ENCODE results near the gene VIM.
"Not testable (repeated sequence)": the region's sequence is repeated elsewhere in the genome, so short reads cannot be mapped to it uniquely, and the experiment has no call there.

The VIM gene

DNA sequence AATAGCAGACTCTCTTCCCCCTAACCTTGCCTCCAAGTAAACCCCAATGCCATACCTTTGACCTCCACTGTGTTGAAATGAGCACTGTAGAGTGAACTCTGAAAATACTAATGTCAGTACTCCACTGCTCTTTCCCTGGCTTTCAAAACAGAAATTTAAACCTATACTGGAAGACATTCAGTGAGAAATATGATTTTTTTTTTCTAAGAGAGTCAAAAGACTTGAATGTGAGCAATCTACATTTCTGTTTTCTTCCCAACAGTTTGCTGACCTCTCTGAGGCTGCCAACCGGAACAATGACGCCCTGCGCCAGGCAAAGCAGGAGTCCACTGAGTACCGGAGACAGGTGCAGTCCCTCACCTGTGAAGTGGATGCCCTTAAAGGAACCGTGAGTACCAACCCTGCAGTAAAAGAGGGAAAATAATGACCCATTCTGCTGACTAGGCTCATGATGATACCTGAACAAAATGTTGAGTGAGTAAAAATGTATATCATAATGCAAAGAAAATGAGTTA lies 6.4 kb downstream of the VIM start:
- DNase-seq, result no peak

DNA sequence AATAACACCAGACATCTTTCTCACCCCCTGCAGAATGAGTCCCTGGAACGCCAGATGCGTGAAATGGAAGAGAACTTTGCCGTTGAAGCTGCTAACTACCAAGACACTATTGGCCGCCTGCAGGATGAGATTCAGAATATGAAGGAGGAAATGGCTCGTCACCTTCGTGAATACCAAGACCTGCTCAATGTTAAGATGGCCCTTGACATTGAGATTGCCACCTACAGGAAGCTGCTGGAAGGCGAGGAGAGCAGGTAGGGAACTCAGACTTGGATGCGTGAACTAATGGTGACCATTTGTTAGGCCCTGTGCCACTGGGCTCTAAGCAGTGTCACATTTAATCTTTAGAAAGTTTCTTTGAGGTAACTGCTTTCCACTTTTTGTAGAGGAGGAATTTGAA lies 7.1 kb downstream of the VIM start:
- DNase-seq, result no peak

DNA sequence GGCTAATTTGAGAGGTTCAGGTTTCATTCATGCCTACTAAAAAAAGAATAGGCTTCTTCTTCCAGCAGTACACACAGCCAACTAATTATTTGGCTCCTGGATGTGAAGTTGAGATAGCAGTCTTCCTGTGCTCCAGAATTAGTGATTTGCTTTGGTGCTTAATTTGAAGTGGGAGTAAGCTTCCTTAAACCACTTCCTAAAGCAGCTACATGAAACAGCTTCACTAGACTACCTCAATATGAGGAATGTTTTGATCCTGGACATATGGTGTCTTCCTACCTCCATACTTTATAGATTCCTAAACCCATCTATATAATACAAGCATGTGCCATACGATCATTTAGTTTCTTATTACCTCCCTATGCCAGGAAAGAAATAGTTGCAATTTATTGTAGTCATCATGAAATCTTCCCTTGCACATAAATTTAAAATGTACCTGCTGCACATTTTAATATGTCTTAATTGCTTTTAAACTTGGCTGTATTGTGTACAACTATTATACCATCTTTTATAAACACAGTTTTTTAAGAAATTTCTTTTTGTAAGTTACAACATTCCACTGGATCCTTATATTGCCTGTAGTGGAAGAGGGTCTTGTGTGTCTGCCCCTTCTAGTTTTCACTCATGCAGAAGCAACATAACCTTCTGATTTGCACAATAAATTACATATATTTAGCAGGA lies 8.6 kb downstream of the VIM start:
- no peak for DNase-seq

DNA sequence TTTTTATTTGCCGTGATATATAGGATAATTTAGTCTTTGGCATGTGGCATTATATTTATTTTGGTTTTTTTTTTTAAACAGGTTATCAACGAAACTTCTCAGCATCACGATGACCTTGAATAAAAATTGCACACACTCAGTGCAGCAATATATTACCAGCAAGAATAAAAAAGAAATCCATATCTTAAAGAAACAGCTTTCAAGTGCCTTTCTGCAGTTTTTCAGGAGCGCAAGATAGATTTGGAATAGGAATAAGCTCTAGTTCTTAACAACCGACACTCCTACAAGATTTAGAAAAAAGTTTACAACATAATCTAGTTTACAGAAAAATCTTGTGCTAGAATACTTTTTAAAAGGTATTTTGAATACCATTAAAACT lies 9.1 kb downstream of the VIM start:
- DNase-seq, result no peak

DNA sequence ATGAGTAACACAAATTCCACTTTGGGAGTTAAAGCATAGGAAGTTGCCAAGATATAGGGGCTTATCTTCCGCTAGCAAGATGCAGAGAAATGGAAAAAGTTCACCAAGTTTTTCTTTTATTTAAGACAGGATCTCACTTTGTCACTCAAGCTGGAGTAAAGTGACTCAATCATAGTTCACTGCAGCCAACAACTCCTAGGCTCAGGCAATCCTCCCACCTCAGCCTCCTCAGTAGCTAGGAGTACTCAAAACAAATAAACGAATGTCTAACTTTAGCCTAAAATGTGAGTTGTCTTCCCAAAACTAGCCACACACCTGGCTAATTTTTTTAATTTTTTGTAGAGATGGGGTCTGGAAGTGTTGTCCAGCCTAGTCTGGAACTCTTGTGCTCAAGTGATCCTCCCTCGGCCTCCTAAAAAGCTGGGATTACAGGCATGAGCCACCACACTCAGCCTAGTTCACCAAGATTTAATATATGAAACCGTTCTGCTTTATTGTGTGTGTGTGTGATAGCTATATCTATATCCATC lies 9.9 kb downstream of the VIM start:
- no peak for DNase-seq

DNA sequence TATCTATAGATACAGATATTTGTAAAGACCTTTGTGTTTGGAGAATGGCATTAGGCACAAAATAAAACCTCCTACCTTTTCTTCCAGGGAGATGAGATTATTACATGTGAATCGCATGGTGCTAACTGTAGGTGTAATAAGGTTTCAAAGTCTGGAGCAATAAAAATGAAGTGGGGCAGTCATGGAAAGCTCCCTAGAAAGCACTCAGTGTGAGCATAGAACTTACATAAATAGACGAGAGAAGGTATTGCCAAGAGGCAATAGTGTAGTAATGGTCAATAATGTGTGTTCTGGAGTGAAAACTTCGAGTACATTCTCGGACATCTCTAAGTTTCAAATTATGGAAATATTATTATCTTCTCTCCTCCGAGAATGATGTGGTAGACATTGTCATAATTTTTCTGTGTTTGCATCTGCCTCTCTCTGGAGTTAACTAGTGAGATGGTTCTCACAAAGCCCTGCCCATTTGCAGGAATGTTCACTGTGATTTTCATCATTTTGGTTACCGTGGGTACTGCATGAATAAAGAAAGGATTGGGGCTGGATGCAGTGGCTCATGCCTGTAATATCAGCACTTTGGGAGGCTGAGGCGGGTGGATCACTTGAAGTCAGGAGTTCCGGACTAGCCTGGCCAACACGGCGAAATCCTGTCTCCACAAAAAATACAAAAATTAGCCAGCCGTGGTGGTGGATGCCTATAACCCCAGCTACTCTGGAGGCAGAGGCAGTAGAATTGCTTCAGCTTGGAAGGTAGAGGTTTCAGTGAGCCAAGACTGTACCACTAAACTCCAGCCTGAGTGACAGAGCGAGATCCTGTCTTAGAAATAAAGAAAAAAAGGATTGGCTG lies 10.6 kb downstream of the VIM start:
- no peak for DNase-seq

DNA sequence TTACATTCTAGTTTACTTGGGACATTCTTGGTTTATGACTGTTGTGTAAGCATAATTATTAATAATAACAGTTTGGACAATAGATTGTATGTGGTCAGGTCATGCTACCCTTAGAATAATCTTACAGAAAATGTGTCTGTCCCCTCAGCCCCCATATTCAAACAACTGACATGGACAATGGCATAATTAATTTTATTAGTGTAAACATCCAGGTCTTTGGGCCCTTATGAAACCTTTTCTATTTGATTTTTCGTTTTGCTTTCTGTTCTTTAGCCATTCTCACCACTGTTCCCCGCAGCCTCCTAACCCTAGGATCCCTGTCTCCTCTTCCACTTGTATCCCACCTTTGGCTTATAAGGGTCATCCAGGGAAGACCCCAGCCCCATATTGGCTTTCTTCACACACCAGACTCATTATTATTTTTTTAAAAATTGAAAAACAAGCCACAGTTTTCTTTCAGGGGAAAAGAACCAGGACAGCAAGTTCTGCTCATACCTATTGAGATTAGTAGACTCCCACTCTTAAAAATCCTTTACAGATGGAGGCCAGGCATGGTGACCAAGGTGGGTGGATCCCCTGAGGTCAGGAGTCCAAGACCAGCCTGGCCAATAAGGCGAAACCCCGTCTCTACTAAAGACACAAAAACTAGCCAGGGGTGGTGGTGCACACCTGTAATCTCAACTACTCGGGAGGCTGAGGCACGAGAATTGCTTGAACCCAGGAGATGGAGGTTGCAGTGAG lies 11.5 kb downstream of the VIM start:
- DNase-seq, result no peak

DNA sequence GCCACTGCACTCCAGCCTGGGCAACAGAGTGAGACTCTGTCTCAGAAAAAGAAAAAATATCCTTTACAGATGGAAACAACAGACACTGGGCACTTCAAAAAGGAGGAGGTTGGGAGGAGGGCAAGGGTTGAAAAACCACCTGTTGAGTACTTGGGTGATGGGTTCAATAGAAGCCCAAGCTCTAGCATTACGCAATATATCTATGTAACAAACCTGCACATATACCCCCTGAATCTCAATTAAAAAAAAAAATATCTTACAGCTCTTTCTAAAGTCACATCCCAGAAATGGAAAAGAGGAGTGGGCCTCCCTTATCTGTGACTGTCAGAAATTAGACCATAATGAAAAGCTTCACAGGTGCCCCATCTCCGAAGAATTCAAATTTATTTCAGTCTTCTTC lies 12.1 kb downstream of the VIM start:
- DNase-seq, result no peak

DNA sequence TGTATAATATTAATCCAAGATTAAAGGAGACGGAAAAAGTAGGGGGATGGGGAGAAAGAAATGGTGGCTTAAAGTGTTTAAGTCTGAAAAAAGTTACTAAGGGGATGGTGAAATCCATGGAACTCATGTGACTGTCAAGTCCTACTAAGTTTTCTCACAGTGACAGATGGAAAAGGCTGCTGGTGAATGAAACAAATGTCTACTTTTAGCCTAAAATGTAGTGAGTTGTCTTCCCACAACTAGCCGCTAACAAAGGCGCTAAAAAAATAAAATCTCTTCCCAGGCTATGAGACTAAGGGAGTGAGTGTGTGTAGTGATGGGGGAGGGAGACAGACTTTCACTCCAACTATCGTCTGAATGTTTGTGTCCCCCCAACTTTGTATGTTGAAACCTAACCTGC lies 12.6 kb downstream of the VIM start:
- DNase-seq, result no peak

DNA sequence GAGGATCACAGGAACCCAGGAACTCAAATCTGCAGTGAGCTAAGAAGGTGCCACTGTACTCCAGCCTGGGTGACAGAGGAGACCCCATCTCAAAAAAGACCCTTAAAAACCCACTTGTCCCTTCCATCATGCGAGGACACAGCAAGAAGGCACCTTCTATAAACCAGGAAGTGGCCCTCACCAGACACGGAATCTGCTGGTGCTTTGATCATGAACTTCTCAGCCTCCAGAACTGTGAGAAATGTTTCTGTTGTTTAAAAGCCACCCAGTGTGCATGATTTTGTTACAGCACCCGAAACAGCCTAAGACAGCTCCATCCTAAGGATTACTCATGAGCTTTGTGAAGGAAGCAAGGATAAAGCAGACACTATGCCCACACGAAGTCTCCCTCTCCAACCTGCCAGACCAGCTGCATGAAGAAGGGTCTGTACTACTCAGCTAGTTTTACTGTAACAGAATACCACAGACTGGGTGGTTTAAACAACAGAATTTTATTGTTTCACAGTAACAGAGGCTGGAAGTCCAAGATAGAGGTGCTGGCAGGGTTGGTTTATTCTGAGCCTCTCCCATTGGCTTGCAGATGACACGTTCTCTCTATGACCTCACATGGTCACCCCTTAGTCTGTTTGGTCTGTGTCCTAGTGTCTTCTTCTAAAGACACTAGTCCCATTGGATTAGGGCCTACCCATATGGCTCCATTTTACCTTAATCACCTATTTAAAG lies 13.7 kb downstream of the VIM start:
- DNase-seq, result no peak

DNA sequence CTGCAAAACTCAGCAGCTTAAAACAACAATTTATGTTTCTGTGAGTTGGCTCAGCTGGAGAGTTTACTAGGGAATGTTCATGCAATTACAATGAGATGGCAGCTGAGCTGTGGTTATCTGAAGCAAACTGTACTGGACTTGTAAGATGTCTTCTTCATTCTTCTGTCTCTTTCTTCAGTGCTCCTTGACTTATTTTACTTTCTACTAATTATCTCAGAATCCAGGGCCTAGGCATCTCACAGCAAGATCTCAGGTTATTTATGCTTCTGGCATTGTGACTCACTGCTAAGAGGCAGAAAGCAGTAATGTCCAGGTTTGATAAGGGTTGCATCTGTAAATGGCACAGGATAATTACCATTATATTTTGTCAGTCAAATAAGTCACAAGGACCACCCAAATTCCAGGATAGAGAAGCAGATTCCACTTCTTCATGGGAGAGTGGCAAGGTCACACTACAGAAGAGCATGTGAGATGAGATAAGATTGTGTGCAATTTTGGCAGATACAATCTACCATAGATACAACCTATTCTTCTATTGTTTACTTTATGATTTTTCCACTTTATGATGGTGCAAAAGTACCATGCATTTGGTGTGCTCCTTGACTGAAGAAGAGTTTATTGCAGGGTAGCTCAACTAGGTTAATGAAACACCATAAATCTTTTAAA lies 16.8 kb downstream of the VIM start:
- no peak for DNase-seq

DNA sequence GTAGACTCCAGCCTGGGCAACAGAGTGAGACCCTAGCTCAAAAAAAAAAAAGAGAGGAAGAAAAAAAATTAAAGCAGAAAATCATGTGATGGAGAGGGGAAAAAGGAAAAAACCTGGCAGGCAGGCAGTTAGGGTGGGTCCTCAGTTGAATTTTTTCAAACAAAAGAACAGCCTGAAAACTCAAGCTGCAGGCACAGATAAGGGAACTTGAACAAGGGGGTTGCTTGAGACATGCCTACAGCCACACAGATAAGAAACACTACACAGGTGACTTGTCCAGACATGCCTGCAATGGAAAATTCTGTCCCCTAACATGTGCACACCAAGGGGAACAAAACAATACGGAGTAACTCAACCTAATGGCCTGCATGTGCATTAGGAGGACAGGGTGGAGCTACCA lies 19.2 kb downstream of the VIM start:
- DNase-seq, result no peak

DNA sequence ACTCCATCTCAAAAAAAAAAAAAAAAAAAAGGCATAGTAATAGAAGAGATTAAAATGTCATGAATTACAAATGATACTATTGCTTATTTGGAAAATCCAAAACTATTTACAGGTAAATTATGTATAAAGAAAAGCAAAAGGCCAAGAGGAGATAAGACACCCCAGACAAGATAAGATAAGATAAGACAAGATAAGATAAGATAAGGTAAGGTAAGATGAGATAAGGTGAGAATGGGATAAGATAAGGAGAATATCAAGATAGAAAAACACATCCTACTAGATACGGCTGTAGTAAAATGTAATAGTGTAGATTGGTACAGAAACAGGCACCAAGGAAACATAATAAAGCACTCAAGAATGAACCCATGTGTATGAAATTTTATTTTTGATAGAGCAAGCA lies 20.9 kb downstream of the VIM start:
- no peak for DNase-seq

DNA sequence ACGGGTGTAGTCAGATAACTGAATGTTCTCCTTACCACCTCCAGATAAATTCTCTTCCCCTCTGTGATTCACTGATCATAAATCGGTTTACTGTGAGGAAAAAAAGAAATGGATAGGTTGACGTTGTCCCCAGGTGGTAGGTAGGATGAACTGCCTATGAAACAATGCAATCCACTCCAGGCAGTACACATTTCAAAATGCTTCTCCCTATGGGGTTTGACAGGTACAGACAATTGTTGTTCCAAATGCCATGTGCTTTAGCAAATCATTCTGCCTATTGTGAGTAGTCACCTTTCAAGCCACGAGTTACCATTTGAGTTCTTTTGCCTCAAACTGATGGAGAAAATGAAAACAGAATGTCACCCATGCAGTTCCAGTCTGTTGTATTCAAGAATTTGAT lies 21.8 kb downstream of the VIM start:
- DNase-seq, result no peak

DNA sequence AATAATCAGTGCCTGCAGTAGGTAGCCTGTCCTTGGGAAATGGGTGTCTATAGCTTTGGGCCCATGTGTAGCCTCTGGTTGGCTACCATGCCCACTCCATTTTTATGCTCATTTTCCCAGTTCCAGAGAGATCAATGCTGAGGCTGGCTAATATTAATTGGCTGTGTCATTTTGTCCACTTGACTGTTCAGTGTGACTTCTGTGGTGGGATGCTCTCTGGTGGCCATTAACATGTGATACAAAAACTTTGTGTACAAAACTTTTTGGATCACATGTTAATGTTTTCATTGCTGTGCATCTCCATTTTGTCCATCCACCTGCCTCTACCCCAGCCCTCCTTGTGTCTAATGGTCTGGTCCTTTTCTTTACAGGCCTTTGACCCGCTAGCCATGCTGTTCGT lies 22.7 kb downstream of the VIM start:
- no peak for DNase-seq

DNA sequence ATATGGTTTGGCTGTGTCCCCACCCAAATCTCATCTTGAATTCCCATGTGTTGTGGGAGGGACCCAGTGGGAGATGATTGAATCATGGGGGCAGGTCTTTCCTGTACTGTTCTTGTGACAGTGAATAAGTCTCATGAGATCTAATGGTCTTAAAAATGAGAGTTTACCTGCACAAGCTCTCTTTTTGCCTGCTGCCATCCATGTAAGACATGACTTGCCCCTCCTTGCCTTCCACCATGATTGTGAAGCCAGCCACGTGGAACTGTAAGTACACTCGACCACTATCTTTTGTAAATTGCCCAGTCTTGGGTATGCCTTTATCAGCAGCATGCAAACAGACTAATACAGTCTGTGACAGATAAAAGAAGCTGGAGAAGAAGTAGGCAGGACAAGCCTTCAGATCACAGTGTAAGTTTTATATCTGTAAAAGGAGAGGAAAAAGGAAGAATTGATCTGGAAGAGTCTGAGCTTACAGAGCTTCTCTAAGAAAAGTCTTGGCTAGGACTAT lies 26.6 kb downstream of the VIM start:
- not testable (repeated sequence) for DNase-seq

DNA sequence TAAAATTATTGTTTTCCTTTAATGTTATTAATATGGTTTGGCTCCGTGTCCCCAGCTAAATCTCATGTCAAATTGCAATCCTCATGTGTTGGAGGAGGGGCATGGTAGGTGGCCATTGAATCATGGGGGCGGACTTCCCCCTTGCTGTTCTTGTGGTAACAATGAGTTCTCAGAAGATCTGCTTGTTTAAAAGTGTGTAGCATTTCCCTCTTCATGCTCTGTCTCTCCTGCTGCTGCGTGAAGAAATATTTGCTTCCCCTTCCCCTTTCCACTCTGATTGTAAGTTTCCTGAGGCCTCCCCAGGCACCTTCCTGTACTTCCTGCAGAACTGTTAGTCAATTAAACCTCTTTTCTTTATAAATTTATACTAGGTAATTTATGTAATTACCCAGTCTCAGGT lies 27.5 kb downstream of the VIM start:
- DNase-seq, result no peak

DNA sequence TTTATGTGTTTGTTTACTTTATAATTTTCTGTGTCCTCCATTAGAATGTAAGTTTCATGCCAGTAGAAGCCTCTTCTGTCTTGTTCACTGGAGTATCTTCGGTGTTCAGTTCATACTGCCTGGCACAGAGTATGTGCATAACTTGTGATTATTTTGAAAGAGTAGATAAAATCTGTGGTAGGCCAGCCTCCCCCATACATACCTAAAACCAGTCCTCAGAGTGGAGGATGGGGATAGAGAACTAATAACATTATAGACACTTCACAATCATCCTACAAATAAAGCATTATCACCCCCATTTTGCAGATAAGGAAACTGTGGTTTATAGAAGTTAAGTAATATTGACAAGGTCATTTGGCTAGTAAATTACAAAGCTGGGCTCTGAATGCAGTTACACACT lies 28.0 kb downstream of the VIM start:
- DNase-seq, result no peak

DNA sequence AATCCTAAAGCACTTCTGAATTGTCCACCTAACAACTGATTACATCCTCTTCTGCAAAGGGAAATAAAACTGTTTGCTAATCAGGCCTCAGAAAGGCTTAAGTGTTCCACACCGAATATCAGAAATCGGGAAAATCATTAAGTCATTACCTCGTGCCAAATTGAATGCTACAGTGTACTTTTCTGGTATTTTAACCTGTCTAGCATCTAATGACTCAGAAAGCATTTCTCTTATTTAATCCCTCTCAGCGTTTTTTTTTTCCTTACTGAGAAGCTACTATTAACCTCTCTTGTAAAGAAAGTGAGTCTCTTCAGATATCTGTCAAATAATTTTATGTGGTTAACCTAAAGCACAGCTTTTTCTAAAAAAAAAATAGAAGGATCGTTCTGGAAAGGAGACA lies 28.6 kb downstream of the VIM start:
- DNase-seq, result no peak

DNA sequence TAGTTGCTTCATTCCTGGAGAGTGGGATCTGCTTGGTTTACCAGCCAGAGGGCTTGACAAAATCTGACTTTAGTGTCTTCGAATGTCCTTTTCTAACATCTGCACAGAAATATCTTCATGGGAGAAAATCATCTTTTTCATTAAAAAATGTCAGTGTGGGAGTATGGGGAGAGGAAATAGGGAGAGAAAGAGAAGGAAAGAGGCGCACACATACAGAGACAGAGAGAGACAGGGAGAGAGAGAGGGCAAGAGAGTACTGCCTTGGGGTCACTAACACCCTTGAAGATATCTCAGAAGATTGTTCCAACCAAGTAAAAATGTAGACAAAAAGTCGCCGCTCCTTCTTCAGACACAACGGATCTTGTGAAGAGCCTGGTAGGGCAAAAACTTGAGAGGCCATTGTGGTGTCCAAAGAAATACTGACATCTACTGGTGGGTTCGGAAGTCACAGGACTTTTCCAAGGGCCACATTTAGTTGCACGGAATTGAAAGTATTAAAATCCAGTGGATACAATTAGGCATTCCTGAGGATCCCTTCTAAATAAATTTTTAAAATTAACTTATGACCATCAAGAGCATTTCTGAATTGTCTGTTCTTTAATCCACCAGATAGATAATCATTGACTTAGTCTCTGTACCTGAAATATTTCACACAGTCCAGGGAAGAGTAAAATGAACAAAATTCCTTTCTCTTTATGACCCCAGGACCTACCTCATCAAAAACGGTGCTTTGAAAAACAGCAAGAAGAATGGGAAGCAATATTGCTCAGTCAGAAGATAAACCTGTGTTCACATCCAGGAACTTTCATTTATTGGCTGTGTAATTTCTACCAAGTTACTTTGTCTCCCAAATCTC lies 29.7 kb downstream of the VIM start:
- DNase-seq, result peak; percentile 2

DNA sequence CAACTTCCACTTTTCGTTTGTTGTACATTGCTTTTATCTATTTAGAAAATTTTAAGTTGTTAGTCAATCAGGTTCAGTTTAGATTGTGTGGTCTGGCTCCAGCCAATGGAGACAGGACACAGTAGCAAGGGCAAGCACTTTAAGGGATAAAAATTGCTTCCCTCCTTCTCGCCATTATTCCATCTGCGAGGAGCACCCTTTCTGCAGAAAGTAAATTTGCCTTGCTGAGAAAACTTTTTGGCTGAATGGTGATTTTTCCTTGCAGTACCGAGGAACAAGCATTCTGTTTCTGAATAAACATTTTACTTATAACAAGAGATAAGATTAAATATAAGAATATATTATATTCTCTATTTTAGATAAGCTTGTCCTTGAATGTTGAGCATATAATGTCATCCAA lies 34.5 kb downstream of the VIM start:
- no peak for DNase-seq
